GM12878 (cell line): ENCODE data around the gene SCN8A. TPM values are rescaled to one million over a fixed set of nuclear protein-coding genes. Genes with fewer than 3 reads are reported as not detected.

Experiments used
- ATAC-seq: fragments of 200-7000 bp; cut with Tn5 transposase; 3 replicates; pipeline ENCODE4 v1.9.1; 2020; ENCODE audit warnings: mild to moderate bottlenecking, moderate library complexity
- BruUV-seq: library from RNA; stranded (reverse); fragments of 400-500 nt; replicated peaks from 2 replicates; lab custom pipeline; 2021; lab: Mats Ljungman, UMichigan
- CTCF ChIA-PET: fragments of 300-600 bp; sonication (Branson Sonifier 250); formaldehyde crosslinking; extraction: SDS; loops from one replicate; lab custom pipeline; 2021; ENCODE audit warnings: inconsistent platforms; lab: Yijun Ruan, JAX
- POLR2A ChIA-PET: fragments of 350-600 bp; formaldehyde crosslinking; extraction: SDS; loops from one replicate; lab custom pipeline; 2021; ENCODE audit warnings: inconsistent platforms; lab: Charles Lee
- RAD21 ChIA-PET: fragments of 300-600 bp; sonication (Branson Sonifier 250); formaldehyde crosslinking; loops from one replicate; lab custom pipeline; 2023; ENCODE audit warnings: antibody characterized with exemption; ENCODE audit not compliant: unreplicated experiment; lab: Charles Lee
- SMC1A ChIA-PET: fragments of 300-600 bp; sonication (Branson Sonifier 250); formaldehyde crosslinking; loops from one replicate; lab custom pipeline; 2023; ENCODE audit not compliant: unreplicated experiment, uncharacterized antibody; lab: Charles Lee
- DNase-seq: peaks from one replicate; pipeline ENCODE4 v3.0.0-alpha.2; 2011; ENCODE audit warnings: low read depth, low spot score
- FAIRE-seq: peaks from 3 replicates; lab custom pipeline; 2011; peaks lifted over from hg19 to GRCh38; lab: Jason Lieb, UNC
- H2AFZ ChIP-seq: 2 replicates; pipeline ENCODE4 v1.6.0; 2011; ENCODE audit warnings: low read depth, low read length, control low read depth; ENCODE audit not compliant: control insufficient read depth
- H3K27ac ChIP-seq: 2 replicates; pipeline ENCODE4 v1.5.1; 2011; ENCODE audit warnings: control low read depth; ENCODE audit not compliant: control insufficient read depth, insufficient read depth
- H3K27me3 ChIP-seq, 2 experiments: replicated peaks in 1 of 2; 2 replicates each; pipeline versions ENCODE4 v1.6.0 to v1.6.1; 2011; ENCODE audit warnings: low read length in 1 of 2; ENCODE audit not compliant: control insufficient read depth in 2 of 2, insufficient read depth in 2 of 2
- H3K36me3 ChIP-seq, 2 experiments: 2 replicates each; pipeline ENCODE4 v1.5.1; 2011; ENCODE audit warnings: low read length in 1 of 2; ENCODE audit not compliant: control insufficient read depth in 2 of 2, insufficient read depth in 2 of 2
- H3K4me1 ChIP-seq: 2 replicates; pipeline ENCODE4 v1.6.1; 2011; ENCODE audit warnings: mild to moderate bottlenecking, low read length, moderate library complexity, mixed read lengths; ENCODE audit not compliant: control insufficient read depth, insufficient read depth
- H3K4me2 ChIP-seq: 2 replicates; pipeline ENCODE4 v1.6.0; 2011; ENCODE audit warnings: control low read depth; ENCODE audit not compliant: control insufficient read depth, insufficient read depth
- H3K4me3 ChIP-seq: fragments of 200-600 bp; sonication (generic); 2 replicates; pipeline ENCODE4 v1.5.1; 2016
- H3K79me2 ChIP-seq: 2 replicates; pipeline ENCODE4 v1.6.0; 2011; ENCODE audit warnings: low read length; ENCODE audit not compliant: control insufficient read depth, insufficient read depth
- H3K9ac ChIP-seq: 2 replicates; pipeline ENCODE4 v1.8.0; 2011; ENCODE audit warnings: low read length, control low read depth, mixed read lengths; ENCODE audit not compliant: control insufficient read depth, insufficient read depth
- H3K9me3 ChIP-seq: replicated peaks from 3 replicates; pipeline ENCODE4 v1.5.1; 2011; ENCODE audit warnings: mild to moderate bottlenecking, low read length; ENCODE audit not compliant: control insufficient read depth, insufficient read depth
- H4K20me1 ChIP-seq: 2 replicates; pipeline ENCODE4 v1.6.0; 2011; ENCODE audit not compliant: control insufficient read depth, insufficient read depth
- CBFB ChIP-seq: IDR thresholded peaks from 2 replicates; pipeline ENCODE4 v1.6.1; 2016; ENCODE audit warnings: antibody characterized with exemption, low read depth
- CBX3 ChIP-seq: fragments of 200-600 bp; sonication (generic); IDR thresholded peaks from 2 replicates; pipeline ENCODE4 v1.6.1; 2016; ENCODE audit warnings: low read depth, borderline replicate concordance
- CBX5 ChIP-seq: sonication (generic); IDR thresholded peaks from 2 replicates; pipeline ENCODE4 v1.6.1; 2016; ENCODE audit warnings: low read depth, moderate library complexity, mild to moderate bottlenecking, inconsistent platforms
- HSF1 ChIP-seq: fragments of 150-350 bp; IDR thresholded peaks from 2 replicates; pipeline ENCODE4 v1.6.1; 2014; ENCODE audit warnings: mild to moderate bottlenecking, low read depth, low read length
- JUNB ChIP-seq: IDR thresholded peaks from 2 replicates; pipeline ENCODE4 v1.6.1; 2016; ENCODE audit warnings: antibody characterized with exemption, mild to moderate bottlenecking
- JUND ChIP-seq: IDR thresholded peaks from 2 replicates; pipeline ENCODE4 v1.6.1; 2012; ENCODE audit warnings: low read depth, mild to moderate bottlenecking, low read length, improper control_type of control experiment, moderate library complexity
- LARP7 ChIP-seq: fragments of 450-650 bp; IDR thresholded peaks from 2 replicates; pipeline ENCODE4 v1.6.1; 2017; ENCODE audit warnings: mild to moderate bottlenecking
- PML ChIP-seq: IDR thresholded peaks from 2 replicates; pipeline ENCODE4 v1.6.1; 2012; ENCODE audit warnings: low read length, inconsistent platforms
- in situ Hi-C: fragments of 300-500 bp; cut with MboI; formaldehyde crosslinking; loops from 9 replicates; pipeline ENCODE4 v1.14.3; 2018; ENCODE audit warnings: mixed read lengths
- intact Hi-C: fragments of 100-400 bp; cut with micrococcal nuclease; formaldehyde crosslinking; loops from one replicate; pipeline ENCODE4 v1.14.2; 2022; ENCODE audit not compliant: unreplicated experiment
- polyA plus RNA-seq, 11 experiments: library from polyadenylated mRNA; depleted of rRNA in 4 of 11; unstranded in 6 of 11; stranded (reverse) in 5 of 11; fragments of >200 nt; fragmentation: Nextera tagmentation in 4 of 11; fragmentation: Illumina TruSeq in 1 of 11; extraction: Ambion mirVana in 4 of 11; extraction: Trizol in 1 of 11; gene quantifications; 1 replicate in 1 of 11; 2 replicates in 10 of 11; pipeline versions ENCODE4 v1.2.1 to v1.2.3, GENCODE V29; 2011 to 2016; ENCODE audit warnings: inconsistent platforms in 2 of 11, missing spikeins in 2 of 11, low read depth in 1 of 11
- total RNA-seq, 4 experiments: library from RNA; depleted of rRNA in 3 of 4; stranded (reverse); fragments of >200 nt in 3 of 4; fragmentation: Illumina TruSeq in 1 of 4; extraction: Trizol in 1 of 4; gene quantifications; 2 replicates each; pipeline versions ENCODE4 v1.2.1 to v1.2.3, GENCODE V29; 2013 to 2021

Gene SCN8A
- total and polyA plus RNA-seq, 10 of the 15 experiments (the other 5 are each of a cell fraction or from before 2014, with no cell fraction given), result 0.02 to 0.23 (median 0.06) TPM; not detected in 2

GRCh38 chr12:51753980-51754675 lies 163.1 kb downstream of the SCN8A start:
- intact Hi-C loops, result no loop called here
- H3K79me2 ChIP-seq, result no peaks in the 10 kb centered on the region
- FAIRE-seq, result no peak
- in situ Hi-C loops, result no loop called here
- no peaks in the 10 kb centered on the region for H3K36me3 ChIP-seq
- no peaks in the 10 kb centered on the region; a peak in 1 of 4 replicates for H3K27me3 ChIP-seq
- TF ChIP-seq CBX5, result no peak
- no peak for TF ChIP-seq CBX3
- TF ChIP-seq JUND, result no peak
- TF ChIP-seq PML, result no peak
- TF ChIP-seq JUNB, result no peak
- no peak for TF ChIP-seq HSF1
- no peak for TF ChIP-seq LARP7
- TF ChIP-seq CBFB, result no peak
- H3K4me3 ChIP-seq, result no peak overlapping the region
- no peaks in the 10 kb centered on the region for H3K4me1 ChIP-seq
- SMC1A ChIA-PET, result no interaction called here
- POLR2A ChIA-PET, result no interaction called here
- DNase-seq, result no peak
- no peak overlapping the region for H3K4me2 ChIP-seq
- no peak overlapping the region for H2AFZ ChIP-seq
- H3K9ac ChIP-seq, result no peak overlapping the region
- H3K27ac ChIP-seq, result no peak overlapping the region
- ATAC-seq, result no peak
- no peaks in the 10 kb centered on the region for H3K9me3 ChIP-seq
- RAD21 ChIA-PET, result no interaction called here
- no peaks in the 10 kb centered on the region for H4K20me1 ChIP-seq
- no TSS peak for BruUV-seq
- CTCF ChIA-PET, result no interaction called here
